Activated CD4-positive, alpha-beta T cell treated with anti-CD3 and anti-CD28 coated beads, Interleukin-10, Interleukin-2, amounts not matched to agents 100 ng/mL and 50 ng/mL, durations not matched to agents 16 hours and 8 hours (primary cell): ENCODE results near the gene JAZF1.
A peak's percentile ranks its signal among the peaks of the same experiment; 100 is the strongest.

Experiments
- DNase-seq: peaks from one replicate; pipeline ENCODE4 v3.0.0-alpha.2; 2020

The JAZF1 gene

DNA sequence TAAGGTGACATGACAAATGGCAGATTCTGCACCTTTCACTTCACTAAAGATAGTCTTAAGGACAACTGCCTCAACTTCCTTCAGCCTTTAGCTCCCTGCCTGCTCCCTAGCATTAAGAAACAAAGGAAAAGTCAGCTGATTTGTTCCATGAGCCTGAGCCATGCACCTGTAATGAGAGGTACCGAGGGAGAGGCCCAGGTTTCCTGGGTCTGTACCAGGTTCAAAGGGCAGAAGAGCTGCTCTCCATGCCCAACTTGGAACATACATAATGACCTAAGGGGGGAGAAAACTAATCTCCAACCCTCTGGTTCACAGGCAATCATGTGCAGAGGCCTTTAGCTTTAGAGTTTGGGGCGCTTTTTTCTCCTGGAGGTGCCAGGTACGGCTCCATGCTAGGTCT is 111.2 kb downstream of the JAZF1 start:
- DNase-seq, result no peak

DNA sequence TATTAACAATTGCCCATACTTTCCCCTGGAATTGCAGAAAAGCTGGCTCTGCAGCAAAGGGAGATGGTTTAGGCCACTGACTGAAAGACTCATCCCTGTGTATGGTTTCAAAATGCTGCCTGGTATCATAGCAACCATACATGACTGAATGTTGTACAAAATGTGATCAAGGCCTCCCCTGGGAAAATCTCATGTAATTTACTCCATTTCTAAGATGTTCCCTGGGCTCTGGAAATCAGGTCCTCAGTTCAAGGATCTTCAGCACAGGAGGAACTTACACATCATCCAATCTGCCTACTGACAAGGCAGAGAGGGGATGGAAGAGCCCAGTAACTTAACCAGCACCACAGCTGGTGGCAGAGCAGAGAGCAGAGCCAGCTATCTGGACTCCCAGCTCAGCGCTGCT is 111.8 kb downstream of the JAZF1 start:
- no peak for DNase-seq

DNA sequence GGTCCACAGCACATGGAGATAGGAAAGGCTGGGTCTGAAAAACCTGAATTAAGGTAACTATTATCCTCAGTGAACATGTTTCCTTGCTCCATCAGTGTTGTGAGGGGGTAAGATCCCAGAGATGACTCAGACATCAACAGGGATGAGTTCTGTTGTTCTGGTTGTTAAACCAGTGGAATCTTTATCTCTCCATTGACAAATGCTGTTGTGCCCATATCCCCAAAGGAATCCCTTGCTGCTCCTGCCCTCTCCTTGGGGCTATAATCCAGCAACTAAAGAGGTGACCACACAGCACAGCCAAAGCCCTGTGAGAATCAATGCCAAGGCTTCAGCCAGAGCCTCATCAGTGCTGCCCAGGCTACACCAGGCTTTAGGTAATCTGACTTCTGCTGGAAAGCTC is 113.4 kb downstream of the JAZF1 start:
- DNase-seq, result no peak

DNA sequence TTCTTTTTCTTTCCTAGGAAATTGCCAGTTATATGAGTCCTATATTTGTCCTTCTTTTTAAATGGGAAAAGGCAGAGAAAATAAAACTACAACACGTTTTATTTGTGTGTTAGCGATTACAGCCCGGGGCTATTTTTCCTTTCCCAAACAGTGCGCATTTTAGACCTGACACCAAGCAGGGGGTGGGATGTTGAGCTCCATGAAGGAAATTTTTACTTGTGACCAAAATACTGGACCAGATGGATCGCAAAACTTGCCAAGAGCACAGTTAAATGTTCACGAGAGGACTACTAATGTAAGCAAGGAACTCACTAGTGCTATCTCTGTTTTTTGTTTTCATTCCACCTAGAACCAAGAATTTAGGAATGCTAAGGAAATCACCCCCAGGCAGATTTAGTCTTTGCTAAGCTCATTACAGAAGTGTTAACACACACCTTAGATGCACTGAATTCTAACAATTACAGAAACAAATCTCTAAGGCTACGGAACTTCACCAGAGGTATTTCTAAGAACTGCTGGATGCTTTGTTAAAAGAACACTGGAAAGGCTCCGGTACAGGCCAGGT is 114.8 kb downstream of the JAZF1 start:
- no peak for DNase-seq

DNA sequence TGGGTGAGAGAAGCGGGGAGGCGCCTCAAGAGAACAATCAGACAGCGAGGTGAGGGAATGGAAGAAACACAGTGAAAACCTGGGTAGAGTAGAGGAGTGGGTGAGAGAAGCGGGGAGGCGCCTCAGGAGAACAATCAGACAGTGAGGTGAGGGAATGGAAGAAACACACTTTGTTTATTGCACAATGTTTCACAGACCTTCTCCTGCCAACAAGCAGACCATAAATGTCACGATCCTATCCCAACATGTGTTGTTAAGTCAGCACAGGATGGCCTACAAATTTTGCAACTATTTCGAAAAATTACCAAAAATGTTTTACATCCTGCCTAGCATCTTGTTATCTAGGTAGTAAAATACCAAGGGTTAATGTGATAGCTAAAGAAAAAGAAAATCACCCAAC is 115.3 kb downstream of the JAZF1 start:
- no peak for DNase-seq

DNA sequence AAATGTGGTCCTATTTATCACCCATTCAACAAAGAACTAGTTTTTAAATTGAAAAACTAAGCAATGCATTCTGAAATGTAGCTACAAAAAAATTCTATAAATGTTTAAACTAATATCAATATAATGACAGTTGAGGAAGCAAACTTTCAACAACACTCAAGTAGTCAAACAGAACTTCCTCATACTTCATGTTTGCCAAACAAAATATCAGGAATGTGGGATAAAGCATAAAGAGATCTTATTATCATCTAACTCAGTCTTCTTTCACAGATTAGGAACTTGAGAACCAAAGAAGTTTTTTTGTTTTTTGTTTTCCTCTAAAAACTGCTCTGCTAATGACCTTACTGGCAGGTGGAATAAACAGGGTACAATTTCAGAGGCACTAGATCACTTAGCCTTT is 116.2 kb downstream of the JAZF1 start:
- DNase-seq, result no peak

DNA sequence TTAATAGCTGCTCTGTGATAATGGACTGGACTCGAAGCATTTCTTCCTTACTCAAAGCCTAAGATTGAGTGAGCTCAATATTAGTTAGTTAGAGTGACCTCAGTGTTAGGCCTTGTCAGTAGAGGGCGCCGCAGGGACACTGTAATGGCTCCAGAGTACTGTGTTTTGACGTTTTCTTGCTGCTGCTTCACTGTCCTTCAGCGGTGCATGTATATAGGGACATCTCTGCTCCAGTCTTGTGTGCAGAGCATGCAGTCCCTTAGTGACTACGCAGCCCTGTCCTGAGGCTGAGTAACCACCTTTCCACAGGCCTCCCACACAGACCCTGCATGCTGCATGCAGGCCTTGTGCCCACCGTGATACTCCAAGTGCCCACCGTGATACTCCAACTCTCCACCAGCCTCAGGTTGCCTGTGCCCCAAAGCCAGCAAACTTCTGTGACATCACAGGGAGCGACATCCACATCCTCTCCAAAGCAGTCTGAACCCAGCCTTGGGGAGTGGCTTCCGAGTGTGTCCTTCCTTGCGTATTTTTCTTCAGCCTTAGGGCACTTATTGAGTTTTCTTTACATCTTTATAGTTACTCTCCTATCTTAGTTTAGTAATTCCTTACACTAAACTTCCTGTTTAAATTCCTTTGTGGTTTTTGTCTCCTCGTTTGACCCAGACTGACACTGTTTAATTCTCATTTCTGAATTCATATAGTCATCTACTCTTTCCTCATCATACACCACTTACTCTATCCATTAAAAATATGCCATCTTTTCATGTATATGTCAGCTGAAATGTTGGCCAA is 118.2 kb downstream of the JAZF1 start:
- peak; percentile 65 for DNase-seq

DNA sequence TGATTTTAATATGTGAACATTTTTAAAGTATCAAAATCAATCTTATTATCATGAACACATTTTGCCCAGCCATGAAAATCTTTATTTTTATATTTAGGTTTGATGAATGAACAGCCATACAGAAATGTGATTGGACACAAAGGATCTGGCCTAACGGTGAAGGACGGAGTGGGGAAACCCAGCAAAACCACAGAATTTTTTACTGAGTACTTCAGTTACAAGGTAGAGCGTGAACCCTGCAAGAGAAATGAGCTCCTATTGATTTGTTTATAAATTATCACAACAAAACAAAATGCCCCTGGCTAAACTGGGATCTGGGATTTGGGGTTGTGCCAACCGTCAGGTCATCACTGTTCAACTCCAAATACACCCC is 118.8 kb downstream of the JAZF1 start:
- DNase-seq, result no peak

DNA sequence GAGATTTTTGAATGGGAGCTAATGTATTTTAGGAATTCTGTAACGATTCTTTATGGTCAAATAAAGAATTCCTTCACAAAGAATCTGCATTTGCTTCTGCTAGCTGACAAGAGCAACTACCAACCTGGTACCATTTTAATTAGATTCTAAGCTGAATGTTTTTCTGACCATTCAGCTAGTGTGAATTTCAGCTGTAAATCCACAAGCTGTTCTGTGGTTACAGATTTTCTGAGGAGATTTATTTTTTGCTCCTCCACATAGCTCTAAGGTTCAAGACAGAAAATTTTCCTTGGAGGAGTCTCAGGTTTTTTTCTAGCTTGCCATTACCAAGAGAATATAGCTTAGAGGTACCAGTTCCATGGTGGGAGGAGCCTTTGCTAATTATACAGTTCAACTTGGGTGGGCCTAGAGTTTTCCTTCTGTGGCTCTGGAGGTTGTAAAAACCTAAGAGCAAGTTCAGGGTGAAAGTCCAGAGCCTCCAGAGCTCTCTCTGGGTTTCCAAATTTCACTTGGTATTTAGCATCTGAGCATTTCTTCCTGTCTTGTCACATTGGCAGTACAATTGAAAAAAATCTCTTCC is 120.1 kb downstream of the JAZF1 start:
- DNase-seq, result no peak

DNA sequence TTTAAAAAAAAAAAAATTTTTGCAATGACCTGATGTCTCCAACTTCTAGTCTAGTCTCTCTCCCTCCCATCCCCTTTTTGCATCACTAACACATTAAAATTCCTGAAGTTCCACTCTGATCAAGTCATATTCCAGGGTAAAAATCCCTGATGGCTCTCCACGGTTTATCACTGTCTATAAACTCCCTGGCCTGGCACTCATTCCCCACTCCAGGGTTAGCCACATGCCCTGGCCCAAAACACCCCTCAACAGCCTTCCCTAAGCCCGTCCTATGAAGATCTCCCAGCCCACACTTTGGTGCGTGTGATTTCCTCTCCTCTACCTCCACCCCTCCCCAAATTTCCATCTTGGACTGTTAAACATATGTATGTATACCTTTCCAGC is 125.4 kb downstream of the JAZF1 start:
- no peak for DNase-seq

DNA sequence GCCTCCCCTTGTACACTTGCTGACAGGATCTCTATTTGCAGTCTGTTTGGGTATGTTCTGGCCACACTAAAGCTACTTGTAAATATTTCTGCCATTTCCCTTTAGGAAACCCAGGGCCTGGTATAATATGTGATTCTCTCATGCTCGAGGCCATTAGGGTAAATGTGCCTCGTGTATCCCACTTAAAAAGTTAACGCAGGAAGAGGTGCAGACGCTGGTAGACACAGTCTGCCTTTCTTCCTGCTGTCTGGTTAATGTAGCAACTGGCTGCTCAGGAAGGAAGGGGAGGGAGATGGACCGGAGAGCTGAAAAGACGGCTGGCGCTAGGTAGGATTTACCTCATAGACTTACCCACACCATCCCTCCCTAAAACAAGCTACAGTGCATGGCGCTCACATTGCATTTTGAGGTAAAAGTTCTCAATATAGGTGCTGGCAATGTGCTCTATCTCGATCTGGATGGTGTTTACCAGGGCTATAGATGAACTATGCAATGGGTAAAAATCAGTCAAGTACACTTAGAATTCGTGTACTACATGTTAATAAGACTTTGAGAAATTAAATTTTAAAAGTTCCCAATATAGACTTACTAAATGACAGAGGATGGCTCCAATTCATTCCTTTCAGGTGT is 125.9 kb downstream of the JAZF1 start:
- no peak for DNase-seq

DNA sequence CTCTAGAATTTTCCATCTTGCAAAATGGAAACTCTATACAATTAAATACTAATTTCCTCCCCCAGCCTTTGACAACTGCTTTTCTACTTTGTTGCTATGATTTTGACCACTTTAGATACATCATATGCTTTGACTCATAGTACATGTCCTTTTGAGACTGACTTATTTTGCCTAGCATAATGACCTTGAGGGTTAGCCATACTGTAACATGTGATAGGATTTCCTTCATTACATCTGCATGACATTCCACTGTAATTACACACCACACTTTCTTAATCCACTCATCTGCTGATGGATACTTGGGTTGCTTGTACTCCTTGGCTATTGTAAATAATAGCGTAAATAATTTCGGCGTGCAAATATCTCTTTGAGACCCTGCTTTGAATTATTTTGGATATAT is 127.7 kb downstream of the JAZF1 start:
- DNase-seq, result no peak

DNA sequence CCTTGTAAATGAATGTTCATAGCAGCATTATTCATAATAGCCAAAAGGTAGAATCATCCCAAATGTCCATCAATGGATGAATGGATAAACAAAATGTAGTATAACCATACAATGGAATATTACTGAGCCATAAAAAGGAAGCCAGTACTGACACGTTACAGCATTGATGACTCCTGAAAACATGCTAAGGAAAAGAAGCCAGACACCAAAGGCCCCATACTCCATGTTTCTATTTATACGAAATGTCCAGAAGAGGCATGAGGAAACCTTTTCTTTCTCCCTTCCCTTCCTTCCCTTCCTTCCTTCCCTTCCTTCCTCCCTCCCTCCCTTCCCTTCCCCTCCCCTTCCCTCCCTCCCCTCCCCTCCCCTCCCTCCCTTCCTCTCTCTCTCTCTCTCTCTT is 131.9 kb downstream of the JAZF1 start:
- DNase-seq, result no peak

DNA sequence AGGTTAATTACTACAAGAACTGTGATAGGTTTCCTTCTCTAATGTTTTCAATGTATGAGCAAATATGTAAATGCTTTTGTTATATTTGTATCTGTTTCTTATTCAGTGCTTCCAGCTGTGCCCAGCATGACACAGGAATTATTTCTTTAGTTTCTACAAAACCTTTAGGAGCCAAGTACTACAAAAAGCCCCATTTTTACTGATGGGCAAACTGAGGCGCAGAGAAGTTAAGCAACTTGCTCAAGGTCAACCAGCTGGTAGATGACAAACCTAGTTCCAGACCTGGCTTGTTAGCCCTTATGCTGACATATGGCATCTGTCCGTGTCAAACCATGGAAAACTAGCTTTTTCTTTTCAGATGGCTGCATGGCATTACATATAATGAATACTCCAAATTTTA is 134.6 kb downstream of the JAZF1 start:
- no peak for DNase-seq

DNA sequence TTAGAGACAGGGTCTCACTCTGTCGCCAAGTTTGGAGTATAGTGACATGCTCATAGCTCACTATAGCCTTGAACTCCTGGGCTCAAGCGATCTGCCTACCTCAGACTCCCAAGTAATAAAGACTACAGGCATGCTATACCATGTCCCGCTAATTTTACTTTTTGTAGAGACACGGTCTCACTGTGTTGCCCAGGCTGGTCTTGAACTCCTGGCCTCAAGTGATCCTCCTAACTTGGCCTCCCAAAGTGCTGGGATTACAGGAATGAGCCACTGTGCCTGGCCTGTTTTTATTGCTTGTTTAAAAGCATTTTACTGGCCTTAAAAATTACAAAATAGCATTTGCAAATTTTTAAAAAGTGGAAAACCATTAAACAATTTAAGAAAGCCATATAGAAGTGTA is 135.0 kb downstream of the JAZF1 start:
- no peak for DNase-seq

DNA sequence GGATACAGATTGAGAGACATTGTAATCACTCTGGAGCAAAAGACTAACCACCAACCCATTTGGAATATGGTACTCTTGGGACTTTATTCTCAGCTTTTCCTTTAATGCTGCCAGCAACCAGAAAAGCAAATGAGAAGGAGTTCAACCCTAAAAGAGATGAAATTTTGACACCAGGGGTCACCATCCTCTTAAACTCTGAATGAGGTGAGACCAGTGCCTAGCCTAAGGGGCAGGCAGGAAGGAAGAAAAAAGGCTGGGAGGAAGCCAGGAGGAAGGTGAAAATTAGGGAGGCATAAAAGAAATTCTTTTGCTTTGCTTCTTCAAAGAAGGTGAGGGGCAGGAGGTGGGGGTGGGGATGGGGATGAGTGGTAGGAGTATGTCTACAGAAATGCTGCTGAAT is 135.8 kb downstream of the JAZF1 start:
- DNase-seq, result no peak

DNA sequence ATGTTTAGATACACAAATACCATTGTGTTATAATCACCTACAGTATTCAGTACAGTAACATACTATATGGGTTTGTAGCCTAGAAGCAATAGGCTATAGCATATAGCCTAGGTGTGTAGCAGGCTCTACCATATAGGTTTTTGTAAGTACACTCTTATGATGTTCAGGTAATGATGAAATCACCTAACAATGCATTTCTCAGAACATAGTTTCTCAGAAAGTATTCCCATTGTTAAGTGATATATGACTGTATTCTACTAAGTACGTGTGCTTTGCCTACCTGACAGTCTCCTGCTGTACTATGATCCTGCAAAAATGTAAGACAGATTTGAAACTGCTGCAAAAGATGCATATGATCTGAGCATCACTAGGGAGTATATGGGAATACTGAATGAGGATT is 137.9 kb downstream of the JAZF1 start:
- no peak for DNase-seq

DNA sequence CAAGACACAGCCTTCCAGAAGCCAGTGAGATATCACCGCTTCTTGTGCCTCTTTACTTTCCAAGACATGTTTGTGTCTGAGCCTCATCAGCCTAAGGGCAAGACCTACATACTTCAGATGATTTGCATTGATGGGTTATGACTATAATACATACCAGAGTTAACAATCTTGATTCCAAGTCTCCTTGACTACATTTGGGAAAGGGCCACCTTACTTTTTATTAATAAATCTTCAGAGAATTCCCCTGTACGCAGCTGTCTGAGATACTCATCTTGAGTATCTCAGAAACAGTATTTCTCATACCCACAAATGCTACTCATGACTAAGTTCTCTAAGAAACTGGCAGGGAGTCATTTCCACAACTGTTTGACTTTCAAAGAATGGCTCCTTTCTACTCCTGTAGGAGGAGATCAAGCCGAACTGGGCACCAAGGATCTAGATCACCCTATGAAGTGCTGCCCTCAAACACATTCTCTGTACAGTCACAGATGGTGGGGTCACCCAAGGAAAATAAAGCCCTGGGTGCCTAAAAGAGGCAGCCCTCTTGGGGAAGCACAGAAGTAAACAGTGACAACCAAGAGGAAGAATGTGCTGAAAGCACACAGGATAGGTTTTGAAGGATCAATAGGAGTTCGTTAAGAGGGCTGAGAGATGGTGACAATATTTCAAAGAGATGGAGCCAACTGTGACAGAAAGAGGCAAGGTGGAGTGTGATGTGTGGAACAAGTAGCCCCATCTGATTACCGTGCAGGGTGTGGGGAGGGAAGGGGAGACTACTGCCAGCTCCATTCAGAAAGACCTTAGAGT is 138.9 kb downstream of the JAZF1 start:
- DNase-seq, result peak; percentile 69

DNA sequence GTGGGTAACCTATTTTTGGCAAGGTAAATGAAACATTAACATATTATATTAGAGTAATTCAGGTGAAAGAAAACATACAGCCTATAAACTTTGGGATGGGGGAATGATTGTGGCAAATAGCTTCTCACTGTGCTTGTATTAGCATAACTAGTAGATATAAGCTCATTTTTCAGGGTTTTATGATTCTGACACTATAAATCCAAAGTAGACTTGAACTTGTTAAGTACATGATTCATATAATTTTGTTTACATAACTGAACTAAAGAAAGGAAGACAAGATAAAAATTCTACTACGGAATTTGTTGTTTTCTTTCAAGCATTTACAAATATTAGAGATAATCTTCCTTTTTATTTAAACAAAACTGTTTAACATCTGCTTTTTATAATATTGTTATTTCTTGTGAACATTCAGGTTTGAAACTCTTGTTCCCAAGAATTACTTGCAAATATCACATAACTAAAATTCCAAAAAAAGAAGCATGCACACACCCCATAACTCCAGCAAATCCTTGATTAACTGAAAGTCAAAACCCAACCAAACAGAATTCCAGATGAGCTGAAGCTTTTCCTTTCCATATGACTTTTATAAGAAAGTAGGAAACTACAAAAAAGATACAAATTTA is 142.3 kb downstream of the JAZF1 start:
- no peak for DNase-seq

DNA sequence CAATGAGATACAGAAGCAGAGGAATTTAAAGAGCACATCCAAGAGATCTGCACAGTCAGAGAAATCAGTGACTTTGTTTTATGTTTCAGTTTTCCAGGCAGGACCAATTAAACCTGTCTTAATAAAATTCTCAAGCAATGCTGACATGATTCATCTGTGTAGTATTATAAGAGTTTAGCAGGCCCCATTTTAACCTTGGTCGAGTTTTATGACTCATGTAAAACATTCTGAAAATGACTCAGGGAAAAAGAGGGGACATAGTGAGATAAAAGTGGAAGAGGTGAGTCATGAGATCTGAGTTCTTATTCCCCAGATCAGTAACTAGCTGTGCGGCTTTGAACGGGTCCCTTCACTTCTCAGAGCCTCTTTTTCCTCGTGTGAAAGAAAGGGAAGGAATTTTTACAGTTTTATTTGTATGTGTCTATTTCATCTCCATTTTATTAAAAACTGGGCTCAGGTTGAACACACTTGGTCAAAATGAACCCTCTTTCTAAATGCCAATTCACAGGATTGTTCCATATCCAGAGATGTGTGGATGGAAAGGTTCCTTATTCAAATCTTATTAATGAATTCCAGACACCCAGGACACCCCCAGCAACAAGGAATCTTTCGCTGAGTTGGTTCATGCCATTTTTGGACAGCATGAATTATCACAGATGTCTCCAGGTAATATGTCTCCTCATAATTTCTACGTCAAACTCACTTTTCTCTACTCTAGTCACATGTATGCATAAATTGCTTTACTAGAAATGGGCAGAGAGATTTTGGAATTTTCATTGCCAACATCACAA is 143.2 kb downstream of the JAZF1 start:
- DNase-seq, result peak; percentile 93

DNA sequence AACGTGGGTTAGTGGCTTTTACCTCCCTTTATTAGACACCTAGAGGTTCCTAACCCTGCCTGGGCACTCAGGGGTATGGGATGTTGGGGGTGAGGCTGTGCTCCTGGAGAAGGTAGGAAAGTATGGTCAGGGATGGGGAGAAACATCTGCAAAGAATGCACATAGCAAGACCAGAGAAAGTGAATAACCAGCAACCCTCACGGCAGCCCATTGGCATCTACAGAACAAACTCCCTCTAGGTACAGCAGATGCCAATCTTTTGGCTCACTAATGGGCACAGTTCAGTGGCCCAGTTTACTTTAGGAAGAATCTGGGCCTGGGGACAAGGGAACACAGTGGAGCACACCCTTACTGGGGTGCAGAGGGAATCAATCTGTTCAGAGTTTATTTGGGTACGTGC is 143.9 kb downstream of the JAZF1 start:
- DNase-seq, result no peak

DNA sequence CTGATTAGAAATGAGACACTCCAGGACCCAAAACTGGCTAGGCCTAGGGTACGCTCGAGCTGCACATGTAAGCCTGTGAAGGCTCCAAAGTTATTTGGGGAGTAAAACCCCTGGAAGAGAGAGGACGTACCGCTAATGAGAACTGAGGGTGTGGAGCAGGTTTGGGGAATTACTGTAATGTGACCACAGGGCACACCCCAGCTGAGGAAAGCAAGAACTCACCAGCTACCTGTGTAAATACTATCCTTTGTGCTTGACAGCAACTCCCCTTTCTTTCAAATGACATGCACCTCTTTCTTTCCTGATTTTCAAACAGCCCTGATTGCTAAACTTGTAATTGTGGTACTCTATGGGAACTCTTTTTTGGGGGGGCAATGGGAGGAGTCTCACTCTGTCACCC is 147.2 kb downstream of the JAZF1 start:
- DNase-seq, result no peak
